ENCODE data around the gene NDST4.

The NDST4 gene

GRCh38 chr4:114782415-114783214 lies 330.8 kb downstream of the NDST4 start:
- no peak for FAIRE-seq

- no peak for FAIRE-seq
Measured at GRCh38 chr4:114780205-114780604, 333.2 kb downstream of the NDST4 start.

Data from TTC549 (cell line).